ENCODE results near the gene PIWIL4. TPM values are rescaled to one million over a fixed set of nuclear protein-coding genes. Genes with fewer than 3 reads are reported as not detected.

Gene PIWIL4
- total RNA-seq, 1 donor from 2014 or later = 0.59 TPM

GRCh38 chr11:94658888-94659287, 91.7 kb downstream of the PIWIL4 start:
- no peak overlapping the region for H3K27ac ChIP-seq (ENCODE audit: low read depth, low read length)
- no peaks in the 10 kb centered on the region for H3K36me3 Mint-ChIP-seq (ENCODE audit: low read depth, unreplicated experiment)
- H3K79me2 ChIP-seq (ENCODE audit: insufficient read depth, low read length) = no peaks in the 10 kb centered on the region

GRCh38 chr11:94661444-94661843, 94.3 kb downstream of the PIWIL4 start:
- Histone ChIP-seq H3K36me3 (ENCODE audit: insufficient read depth, low read length) (no peaks in the 10 kb centered on the region), H3K4me3 (ENCODE audit: insufficient read depth, low read depth, low read length) (no peak overlapping the region), H3K9ac (ENCODE audit: low read length) (no peak overlapping the region), H3K79me2 (ENCODE audit: insufficient read depth, low read length) (no peaks in the 10 kb centered on the region), H2AFZ (ENCODE audit: low read depth, low read length) (no peak overlapping the region), H3K9me3 (ENCODE audit: insufficient read depth, low read depth, low read length) (no peaks in the 10 kb centered on the region), H4K20me1 (ENCODE audit: insufficient read depth, low read length) (no peaks in the 10 kb centered on the region), H3K4me2 (ENCODE audit: low read length) (no peak overlapping the region), H3K27ac (ENCODE audit: low read depth, low read length) (no peak overlapping the region), H3K27me3 (ENCODE audit: insufficient read depth, low read length) (no peaks in the 10 kb centered on the region), H3K4me1 (ENCODE audit: insufficient read depth, low read length) (no peaks in the 10 kb centered on the region)
- H3K4me1 Mint-ChIP-seq (ENCODE audit: low read depth, unreplicated experiment) = peaks cover 8% of the 10 kb centered on the region
- H3K9me3 Mint-ChIP-seq (ENCODE audit: unreplicated experiment) = peaks cover 5% of the 10 kb centered on the region
- no peak for FAIRE-seq
- no peak overlapping the region for H3K27ac Mint-ChIP-seq (ENCODE audit: unreplicated experiment)
- TF ChIP-seq CTCF (IDR thresholded peaks at IDR 0.05; ENCODE audit: insufficient read depth, low read depth, low read length) (no peak), EZH2 (IDR thresholded peaks at IDR 0.05; ENCODE audit: insufficient read depth, low read length) (no peak)
- H3K27me3 Mint-ChIP-seq (ENCODE audit: low read depth, unreplicated experiment) = peaks cover 8% of the 10 kb centered on the region
- no peak overlapping the region for H3K4me3 Mint-ChIP-seq (ENCODE audit: unreplicated experiment)
- peaks cover 2% of the 10 kb centered on the region for H3K36me3 Mint-ChIP-seq (ENCODE audit: low read depth, unreplicated experiment)
- no peak for DNase-seq (ENCODE audit: low read depth)

More at GRCh38 chr11:94658888-94659287, 91.7 kb downstream of the PIWIL4 start:
- FAIRE-seq = no peak
- Mint-ChIP-seq H3K4me1 (ENCODE audit: low read depth, unreplicated experiment) (peaks cover 8% of the 10 kb centered on the region), H3K4me3 (ENCODE audit: unreplicated experiment) (no peak overlapping the region), H3K27ac (ENCODE audit: unreplicated experiment) (no peak overlapping the region), H3K9me3 (ENCODE audit: unreplicated experiment) (peaks cover 3% of the 10 kb centered on the region), H3K27me3 (ENCODE audit: low read depth, unreplicated experiment) (no peaks in the 10 kb centered on the region)
- H3K4me1 ChIP-seq (ENCODE audit: insufficient read depth, low read length) = no peaks in the 10 kb centered on the region
- no peaks in the 10 kb centered on the region for H4K20me1 ChIP-seq (ENCODE audit: insufficient read depth, low read length)
- no peaks in the 10 kb centered on the region for H3K36me3 ChIP-seq (ENCODE audit: insufficient read depth, low read length)
- DNase-seq (ENCODE audit: low read depth) = no peak
- TF ChIP-seq EZH2 (IDR thresholded peaks at IDR 0.05; ENCODE audit: insufficient read depth, low read length) = no peak
- no peak for TF ChIP-seq CTCF (IDR thresholded peaks at IDR 0.05; ENCODE audit: insufficient read depth, low read depth, low read length)
- no peak overlapping the region for H3K9ac ChIP-seq (ENCODE audit: low read length)
- H3K9me3 ChIP-seq (ENCODE audit: insufficient read depth, low read depth, low read length) = no peaks in the 10 kb centered on the region
- H3K4me3 ChIP-seq (ENCODE audit: insufficient read depth, low read depth, low read length) = no peak overlapping the region
- H2AFZ ChIP-seq (ENCODE audit: low read depth, low read length) = no peak overlapping the region
- no peak overlapping the region for H3K4me2 ChIP-seq (ENCODE audit: low read length)
- no peaks in the 10 kb centered on the region for H3K27me3 ChIP-seq (ENCODE audit: insufficient read depth, low read length)

DNA sequence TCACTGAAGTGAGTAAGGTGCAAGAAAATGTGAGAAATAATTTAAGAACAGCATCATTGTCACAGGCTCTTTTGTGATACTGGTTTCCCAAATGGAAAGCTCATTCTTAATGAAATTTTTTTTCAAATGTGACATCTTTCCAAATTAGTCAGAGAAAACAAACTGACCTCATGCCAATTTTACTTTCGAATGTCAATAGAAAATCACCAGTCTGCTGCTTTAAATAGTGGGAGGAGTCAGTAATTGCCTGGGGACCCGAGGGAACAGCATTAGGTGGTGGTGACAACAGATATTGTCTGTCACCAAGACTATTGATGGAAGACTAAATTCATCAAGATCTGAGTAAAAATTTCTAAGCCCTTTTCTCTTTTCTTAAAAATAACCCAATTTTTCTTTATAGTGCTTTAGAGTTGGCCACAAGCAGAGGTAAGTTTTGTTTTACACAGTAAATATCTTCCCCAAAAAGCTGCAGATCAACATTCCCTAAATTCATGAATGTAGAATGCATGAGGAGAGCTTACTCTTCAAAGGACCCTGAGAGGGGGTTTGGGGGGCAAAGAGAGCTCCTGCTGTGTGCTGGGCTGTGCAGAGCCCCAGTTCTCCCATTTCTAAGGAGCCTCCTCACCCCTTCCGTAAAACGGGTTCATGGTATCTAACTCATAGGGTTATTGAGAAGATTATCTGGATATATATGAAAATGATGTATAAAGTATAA, 95.1 kb downstream of the PIWIL4 start:
- Histone ChIP-seq H3K9ac (ENCODE audit: low read length) (no peak overlapping the region), H3K4me3 (ENCODE audit: insufficient read depth, low read depth, low read length) (no peak overlapping the region), H4K20me1 (ENCODE audit: insufficient read depth, low read length) (no peaks in the 10 kb centered on the region), H3K4me2 (ENCODE audit: low read length) (no peak overlapping the region), H3K4me1 (ENCODE audit: insufficient read depth, low read length) (no peaks in the 10 kb centered on the region), H3K36me3 (ENCODE audit: insufficient read depth, low read length) (no peaks in the 10 kb centered on the region), H3K79me2 (ENCODE audit: insufficient read depth, low read length) (no peaks in the 10 kb centered on the region), H2AFZ (ENCODE audit: low read depth, low read length) (no peak overlapping the region), H3K27ac (ENCODE audit: low read depth, low read length) (no peak overlapping the region), H3K9me3 (ENCODE audit: insufficient read depth, low read depth, low read length) (no peaks in the 10 kb centered on the region), H3K27me3 (ENCODE audit: insufficient read depth, low read length) (no peaks in the 10 kb centered on the region)
- no peak for FAIRE-seq
- H3K9me3 Mint-ChIP-seq (ENCODE audit: unreplicated experiment) = peaks cover 8% of the 10 kb centered on the region
- DNase-seq (ENCODE audit: low read depth) = no peak
- no peak overlapping the region for H3K4me3 Mint-ChIP-seq (ENCODE audit: unreplicated experiment)
- peaks cover 6% of the 10 kb centered on the region for H3K36me3 Mint-ChIP-seq (ENCODE audit: low read depth, unreplicated experiment)
- no peak for TF ChIP-seq EZH2 (IDR thresholded peaks at IDR 0.05; ENCODE audit: insufficient read depth, low read length)
- TF ChIP-seq CTCF (IDR thresholded peaks at IDR 0.05; ENCODE audit: insufficient read depth, low read depth, low read length) = no peak
- peaks cover 1% of the 10 kb centered on the region for H3K4me1 Mint-ChIP-seq (ENCODE audit: low read depth, unreplicated experiment)
- peaks cover 10% of the 10 kb centered on the region for H3K27me3 Mint-ChIP-seq (ENCODE audit: low read depth, unreplicated experiment)
- H3K27ac Mint-ChIP-seq (ENCODE audit: unreplicated experiment) = no peak overlapping the region
